ENCODE data around the gene PPFIA3.

DNA sequence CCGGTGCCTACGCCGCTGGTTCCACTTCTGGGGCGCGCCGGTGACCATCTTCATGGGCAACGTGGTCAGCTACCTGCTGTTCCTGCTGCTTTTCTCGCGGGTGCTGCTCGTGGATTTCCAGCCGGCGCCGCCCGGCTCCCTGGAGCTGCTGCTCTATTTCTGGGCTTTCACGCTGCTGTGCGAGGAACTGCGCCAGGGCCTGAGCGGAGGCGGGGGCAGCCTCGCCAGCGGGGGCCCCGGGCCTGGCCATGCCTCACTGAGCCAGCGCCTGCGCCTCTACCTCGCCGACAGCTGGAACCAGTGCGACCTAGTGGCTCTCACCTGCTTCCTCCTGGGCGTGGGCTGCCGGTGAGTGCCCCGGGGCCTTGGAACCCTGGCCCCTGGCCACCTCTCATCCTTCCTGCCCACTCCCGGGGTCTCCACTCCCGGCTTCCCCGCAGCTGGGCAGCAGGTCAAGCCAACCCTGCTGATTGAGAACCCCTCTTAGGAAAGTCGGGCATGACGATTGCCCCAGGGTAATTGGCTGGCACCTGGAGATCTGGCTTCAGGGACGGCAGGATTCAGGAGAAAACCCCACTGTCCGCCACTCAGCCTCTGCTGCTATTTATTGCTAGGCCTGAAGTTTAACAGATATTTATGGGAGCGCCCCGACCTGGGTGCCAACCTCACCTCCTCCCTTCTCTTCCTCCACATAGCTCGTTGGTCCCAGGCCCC, 77.3 kb downstream of the PPFIA3 start:
- TF ChIP-seq YY1 (IDR thresholded peaks at IDR 0.05; ENCODE audit: insufficient read depth, insufficient read length) (no peak), ZNF274 (IDR thresholded peaks at IDR 0.05; ENCODE audit: low read depth, low read length) (no peak), SUZ12 (IDR thresholded peaks at IDR 0.05; ENCODE audit: extremely low read depth, insufficient read depth, insufficient read length) (no peak)

All from NT2/D1 (cell line).